Subcutaneous adipose tissue (tissue), 4 donors: Measurements from ENCODE around the gene RAF1. TPM values are rescaled to one million over a fixed set of nuclear protein-coding genes. Genes with fewer than 3 reads are reported as not detected.

Experiments
- CTCF ChIP-seq: fragments of 450-650 bp; IDR thresholded peaks from one replicate; pipeline ENCODE4 v1.5.1; 2016; ENCODE audit warnings: low read depth, mild to moderate bottlenecking, control low read depth, antibody characterized with exemption, moderate library complexity
- total RNA-seq, 4 donors: library from RNA; depleted of rRNA; stranded (reverse); fragments of >200 nt; gene quantifications; one replicate each; pipeline ENCODE4 v1.1.0, GENCODE V29; 2016

Gene RAF1
- total RNA-seq, 4 donors from 2014 or later, result 81.1 to 104 (median 91.9) TPM

- no peak for TF ChIP-seq CTCF
Measured at GRCh38 chr3:12648384-12648959, 15.4 kb downstream of the RAF1 start.

- no peak for TF ChIP-seq CTCF
Measured at GRCh38 chr3:12644331-12644937, 19.5 kb downstream of the RAF1 start.

- TF ChIP-seq CTCF, result no peak
Measured at GRCh38 chr3:12643724-12644123, 20.2 kb downstream of the RAF1 start.

GRCh38 chr3:12643010-12643380 lies 20.9 kb downstream of the RAF1 start:
- TF ChIP-seq CTCF, result no peak

GRCh38 chr3:12638105-12638504 lies 25.8 kb downstream of the RAF1 start:
- no peak for TF ChIP-seq CTCF

GRCh38 chr3:12633108-12633507 lies 30.8 kb downstream of the RAF1 start:
- no peak for TF ChIP-seq CTCF

- TF ChIP-seq CTCF, result no peak
Measured at GRCh38 chr3:12632523-12632922, 31.4 kb downstream of the RAF1 start.
